ENCODE results near the gene CPT1C. TPM values are rescaled to one million over a fixed set of nuclear protein-coding genes. Genes with fewer than 3 reads are reported as not detected.

Gene CPT1C
- total RNA-seq, 1 experiment from 2014 or later: 2.0 TPM

DNA sequence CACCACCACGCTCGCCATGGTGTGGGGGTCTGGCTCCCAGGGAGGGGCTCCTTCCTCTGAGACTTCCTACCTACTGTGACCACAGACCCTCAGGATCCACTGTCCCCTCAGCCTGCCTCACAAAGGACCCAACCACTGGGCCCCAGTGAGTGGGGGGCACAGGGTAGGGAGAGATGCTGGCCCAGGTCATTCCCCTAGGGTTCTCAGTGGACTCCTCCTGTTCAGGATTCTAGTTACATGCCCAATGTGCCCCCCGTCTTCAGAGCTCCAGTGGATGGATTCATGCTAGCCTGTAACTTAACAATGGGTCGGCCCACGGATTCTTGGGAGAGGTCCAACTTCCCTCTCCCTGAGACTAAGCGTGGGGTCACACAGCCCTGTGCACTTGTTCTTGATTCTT is 72.3 kb downstream of the CPT1C start, which contains the start of gene TSKS:
Gene TSKS, minus strand, starts transcription at position 77 of the 400 bp plus-strand sequence. Its CDS starts 59 bp downstream, at position 18.
- CTCF ChIA-PET: no interaction called here
- no peaks in the 10 kb centered on the region for H3K9me3 ChIP-seq
- H3K36me3 ChIP-seq (ENCODE audit: control insufficient read depth, insufficient read depth, low read length): no peaks in the 10 kb centered on the region
- Mint-ChIP-seq H3K4me3 (ENCODE audit: unreplicated experiment) (no peak within 1 kb of the TSS), H3K9me3 (ENCODE audit: unreplicated experiment) (no peaks in the 10 kb centered on the region), H3K27ac (ENCODE audit: unreplicated experiment) (peak within 1 kb of the TSS; percentile 62), H3K27me3 (ENCODE audit: insufficient read depth, unreplicated experiment) (no peaks in the 10 kb centered on the region), H3K36me3 (ENCODE audit: insufficient read depth, unreplicated experiment) (peaks cover 36% of the 10 kb centered on the region), H3K4me1 (ENCODE audit: low read depth, unreplicated experiment) (peaks cover 23% of the 10 kb centered on the region)
- POLR2A ChIA-PET: no interaction called here
- DNase-seq: no peak
- TF ChIP-seq, protein P1, sequence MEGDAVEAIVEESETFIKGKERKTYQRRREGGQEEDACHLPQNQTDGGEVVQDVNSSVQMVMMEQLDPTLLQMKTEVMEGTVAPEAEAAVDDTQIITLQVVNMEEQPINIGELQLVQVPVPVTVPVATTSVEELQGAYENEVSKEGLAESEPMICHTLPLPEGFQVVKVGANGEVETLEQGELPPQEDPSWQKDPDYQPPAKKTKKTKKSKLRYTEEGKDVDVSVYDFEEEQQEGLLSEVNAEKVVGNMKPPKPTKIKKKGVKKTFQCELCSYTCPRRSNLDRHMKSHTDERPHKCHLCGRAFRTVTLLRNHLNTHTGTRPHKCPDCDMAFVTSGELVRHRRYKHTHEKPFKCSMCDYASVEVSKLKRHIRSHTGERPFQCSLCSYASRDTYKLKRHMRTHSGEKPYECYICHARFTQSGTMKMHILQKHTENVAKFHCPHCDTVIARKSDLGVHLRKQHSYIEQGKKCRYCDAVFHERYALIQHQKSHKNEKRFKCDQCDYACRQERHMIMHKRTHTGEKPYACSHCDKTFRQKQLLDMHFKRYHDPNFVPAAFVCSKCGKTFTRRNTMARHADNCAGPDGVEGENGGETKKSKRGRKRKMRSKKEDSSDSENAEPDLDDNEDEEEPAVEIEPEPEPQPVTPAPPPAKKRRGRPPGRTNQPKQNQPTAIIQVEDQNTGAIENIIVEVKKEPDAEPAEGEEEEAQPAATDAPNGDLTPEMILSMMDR (IDR thresholded peaks at IDR 0.05; ENCODE audit: insufficient read depth in 1 of 2, low read depth in 1 of 2, low read length in 1 of 2, severe bottlenecking in 1 of 2, unreplicated experiment in 1 of 2): no peak
- H3K4me1 ChIP-seq: peaks cover 17% of the 10 kb centered on the region
- no TSS peak for BruUV-seq (replicated peaks)
- intact Hi-C loops (cut with micrococcal nuclease; ENCODE audit: unreplicated experiment): no loop called here
- no peak within 1 kb of the TSS for H3K4me3 ChIP-seq (ENCODE audit: low read depth, low read length)
- H3K27me3 ChIP-seq (replicated peaks; ENCODE audit: control insufficient read depth, insufficient read depth, low read length): no peaks in the 10 kb centered on the region

Small RNAs within 50 kb of the gene (microRNA-seq; reads per million reads assigned to microRNA genes)
- gene MIR5088: 1.5 reads per million

Other genes starting within 250 kb of the CPT1C start
- gene SLC17A7, start 249.6 kb upstream of the CPT1C start, total RNA-seq (2022): 0.21 and 0.36 TPM in 2 replicates
- gene PIH1D1, start 239.3 kb upstream of the CPT1C start, total RNA-seq (2022): 150 and 167 TPM in 2 replicates
- 42.1 and 45.0 TPM in 2 replicates for gene ALDH16A1, start 237.9 kb upstream of the CPT1C start, total RNA-seq (2022)
- 2.1 and 2.4 TPM in 2 replicates for gene FLT3LG, start 216.9 kb upstream of the CPT1C start, total RNA-seq (2022)
- 2,726 and 2,880 TPM in 2 replicates for gene RPL13A, start 203.5 kb upstream of the CPT1C start, total RNA-seq (2022)
- gene RPS11, start 194.7 kb upstream of the CPT1C start, total RNA-seq (2022): 2,065 and 2,191 TPM in 2 replicates
- gene FCGRT, start 178.5 kb upstream of the CPT1C start, total RNA-seq (2022): 135 and 136 TPM in 2 replicates
- 6.6 and 7.0 TPM in 2 replicates for gene RCN3, start 163.1 kb upstream of the CPT1C start, total RNA-seq (2022)
- 74.7 and 77.7 TPM in 2 replicates for gene NOSIP, start 110.6 kb upstream of the CPT1C start, total RNA-seq (2022)
- 7.7 and 8.4 TPM in 2 replicates for gene PRRG2, start 109.8 kb upstream of the CPT1C start, total RNA-seq (2022)
- gene PRR12, start 99.9 kb upstream of the CPT1C start, total RNA-seq (2022): 38.8 and 40.5 TPM in 2 replicates
- 10.6 and 11.3 TPM in 2 replicates for gene RRAS, start 51.0 kb upstream of the CPT1C start, total RNA-seq (2022)
- 83.4 and 89.5 TPM in 2 replicates for gene SCAF1, start 48.9 kb upstream of the CPT1C start, total RNA-seq (2022)
- gene IRF3, start 25.3 kb upstream of the CPT1C start, total RNA-seq (2022): 125 and 131 TPM in 2 replicates
- gene BCL2L12, start 25.2 kb upstream of the CPT1C start, total RNA-seq (2022): 103 and 111 TPM in 2 replicates
- gene PRMT1, start 13.8 kb upstream of the CPT1C start, total RNA-seq (2022): 326 and 343 TPM in 2 replicates
- 8.5 and 10.4 TPM in 2 replicates for gene ADM5, start 1.5 kb upstream of the CPT1C start, total RNA-seq (2022)
- not detected in 2 replicates for gene TSKS, start 72.2 kb downstream of the CPT1C start, total RNA-seq (2022)
- gene AP2A1, start 75.9 kb downstream of the CPT1C start, total RNA-seq (2022): 107 and 126 TPM in 2 replicates
- gene FUZ, start 122.2 kb downstream of the CPT1C start, total RNA-seq (2022): 0.75 and 0.93 TPM in 2 replicates
- 102 and 104 TPM in 2 replicates for gene MED25, start 127.2 kb downstream of the CPT1C start, total RNA-seq (2022)
- gene PTOV1, start 160.0 kb downstream of the CPT1C start, total RNA-seq (2022): 209 and 224 TPM in 2 replicates
- gene PNKP, start 176.5 kb downstream of the CPT1C start, total RNA-seq (2022): 130 and 147 TPM in 2 replicates
- 64.6 and 77.6 TPM in 2 replicates for gene AKT1S1, start 186.2 kb downstream of the CPT1C start, total RNA-seq (2022)
- gene TBC1D17, start 186.6 kb downstream of the CPT1C start, total RNA-seq (2022): 55.3 and 56.5 TPM in 2 replicates
- gene IL4I1, start 205.8 kb downstream of the CPT1C start, total RNA-seq (2022): 0.61 and 1.1 TPM in 2 replicates
- 47.3 and 64.0 TPM in 2 replicates for gene ATF5, start 238.1 kb downstream of the CPT1C start, total RNA-seq (2022)
- 116 and 118 TPM in 2 replicates for gene NUP62, start 238.4 kb downstream of the CPT1C start, total RNA-seq (2022)